K562 (cell line): ENCODE measurements around the gene FAM83E. TPM values are rescaled to one million over a fixed set of nuclear protein-coding genes. Genes with fewer than 3 reads are reported as not detected.

Source experiments
- BMI1 ChIP-seq: fragments of 150-350 bp; IDR thresholded peaks from 2 replicates; pipeline ENCODE4 v1.6.1; 2014; ENCODE audit warnings: low read length
- CBFA2T3 ChIP-seq: fragments of 450-650 bp; IDR thresholded peaks from 2 replicates; pipeline ENCODE4 v1.6.1; 2017
- CHD1 ChIP-seq: fragments of 200-600 bp; sonication (generic); IDR thresholded peaks from one replicate; pipeline ENCODE4 v1.6.1; 2012; ENCODE audit warnings: mild to moderate bottlenecking, moderate library complexity, low read length, inconsistent platforms
- CREB3L1 ChIP-seq: fragments of 450-650 bp; IDR thresholded peaks from 2 replicates; pipeline ENCODE4 v1.6.1; 2014; ENCODE audit warnings: low read depth, mild to moderate bottlenecking, moderate library complexity, borderline replicate concordance
- ELF4 ChIP-seq: fragments of 450-650 bp; formaldehyde crosslinking; IDR thresholded peaks from 2 replicates; pipeline ENCODE4 v1.4.0; 2022; ENCODE audit warnings: missing genetic modification characterization
- FOXA3 ChIP-seq, 2 experiments: fragments of 450-650 bp in 1 of 2; sonication (generic) in 1 of 2; formaldehyde crosslinking; IDR thresholded peaks in 1 of 2; conservative IDR thresholded peaks in 1 of 2; 2 replicates each; pipeline versions ENCODE4 v1.4.0 to v1.8.0; 2020 to 2022; ENCODE audit warnings: mild to moderate bottlenecking in 2 of 2, missing genetic modification reagents in 1 of 2
- GTF2B ChIP-seq: IDR thresholded peaks from 2 replicates; pipeline ENCODE4 v1.6.1; 2011; ENCODE audit not compliant: insufficient read length; ENCODE audit errors: extremely low read depth
- HNRNPH1 ChIP-seq: fragments of 200-400 bp; formaldehyde crosslinking; optimal IDR thresholded peaks from 2 replicates; pipeline ENCODE3; 2017; ENCODE audit warnings: low read depth, mild to moderate bottlenecking, low read length, moderate library complexity
- KDM2B ChIP-seq: fragments of 250-450 bp; sonication (Bioruptor Pico); IDR thresholded peaks from 2 replicates; pipeline ENCODE4 v1.8.0; 2021; ENCODE audit warnings: mild to moderate bottlenecking, moderate library complexity
- MBD2 ChIP-seq: sonication (generic); IDR thresholded peaks from 2 replicates; pipeline ENCODE4 v1.6.1; 2016; ENCODE audit warnings: low read depth, borderline replicate concordance
- MITF ChIP-seq: IDR thresholded peaks from 2 replicates; pipeline ENCODE4 v1.6.1; 2014; ENCODE audit warnings: antibody characterized with exemption
- MTA2 ChIP-seq: fragments of 450-650 bp; IDR thresholded peaks from 2 replicates; pipeline ENCODE4 v1.6.1; 2016; ENCODE audit warnings: low read depth
- NCOA1 ChIP-seq: fragments of 450-650 bp; IDR thresholded peaks from 2 replicates; pipeline ENCODE4 v1.6.1; 2016; ENCODE audit warnings: low read depth
- PHF21A ChIP-seq: fragments of 450-650 bp; IDR thresholded peaks from 2 replicates; pipeline ENCODE4 v1.6.1; 2017; ENCODE audit warnings: low read depth, borderline replicate concordance
- PML ChIP-seq: IDR thresholded peaks from 2 replicates; pipeline ENCODE4 v1.6.1; 2012; ENCODE audit warnings: low read length, inconsistent platforms
- RBM15 ChIP-seq: fragments of 200-400 bp; formaldehyde crosslinking; IDR thresholded peaks from 2 replicates; pipeline ENCODE4 v1.6.1; 2018; ENCODE audit warnings: mild to moderate bottlenecking, low read length, moderate library complexity; ENCODE audit not compliant: insufficient read depth
- SIX5 ChIP-seq, 2 experiments: IDR thresholded peaks; 2 replicates each; pipeline ENCODE4 v1.6.1; 2011; ENCODE audit warnings: low read length in 2 of 2, borderline replicate concordance in 1 of 2, low read depth in 1 of 2, mild to moderate bottlenecking in 1 of 2, moderate library complexity in 1 of 2; ENCODE audit not compliant: insufficient read depth in 1 of 2
- SNIP1 ChIP-seq: fragments of 450-650 bp; IDR thresholded peaks from 2 replicates; pipeline ENCODE4 v1.7.1; 2017; ENCODE audit warnings: low read depth, mild to moderate bottlenecking
- STAT5B ChIP-seq: fragments of 250-450 bp; sonication (Bioruptor Pico); IDR thresholded peaks from 2 replicates; pipeline ENCODE4 v1.8.0; 2021; ENCODE audit warnings: mild to moderate bottlenecking, inconsistent platforms
- TFAP4 ChIP-seq: sonication (generic); formaldehyde crosslinking; IDR thresholded peaks from 2 replicates; pipeline ENCODE4 v1.8.0; 2022; ENCODE audit warnings: missing genetic modification reagents, mild to moderate bottlenecking, moderate library complexity, borderline replicate concordance
- THAP7 ChIP-seq: fragments of 250-450 bp; sonication (Bioruptor Pico); IDR thresholded peaks from 2 replicates; pipeline ENCODE4 v1.5.0; 2021
- TSC22D4 ChIP-seq: fragments of 450-650 bp; IDR thresholded peaks from 2 replicates; pipeline ENCODE4 v1.6.1; 2016; ENCODE audit warnings: missing genetic modification characterization, missing biosample characterization, control low read depth
- ZNF174 ChIP-seq: fragments of 250-450 bp; sonication (Bioruptor Pico); IDR thresholded peaks from 2 replicates; pipeline ENCODE4 v1.4.0; 2020; ENCODE audit warnings: mild to moderate bottlenecking
- ZNF408 ChIP-seq: fragments of 250-450 bp; sonication (Bioruptor Pico); IDR thresholded peaks from 2 replicates; pipeline ENCODE4 v1.4.0; 2020; ENCODE audit warnings: low read depth, mild to moderate bottlenecking, moderate library complexity
- polyA plus RNA-seq, 8 experiments: library from polyadenylated mRNA; depleted of rRNA in 4 of 8; stranded (reverse) in 5 of 8; unstranded in 3 of 8; fragments of >200 nt; fragmentation: Nextera tagmentation in 2 of 8; fragmentation: Illumina TruSeq in 1 of 8; extraction: Ambion mirVana in 2 of 8; extraction: Trizol in 1 of 8; gene quantifications; 2 replicates each; pipeline versions ENCODE4 v1.2.1 to v1.2.3, GENCODE V29; 2011 to 2014; ENCODE audit warnings: inconsistent platforms in 1 of 8, missing spikeins in 1 of 8
- total RNA-seq, 7 experiments: library from RNA; depleted of rRNA in 6 of 7; stranded (reverse); fragments of >200 nt in 6 of 7; fragmentation: Illumina TruSeq in 2 of 7; extraction: Trizol in 2 of 7; gene quantifications; 2 replicates each; pipeline versions ENCODE4 v1.2.1 to v1.2.3, GENCODE V29; 2011 to 2021; ENCODE audit warnings: low replicate concordance in 1 of 7

Gene FAM83E
- total and polyA plus RNA-seq, 9 of the 15 experiments (the other 6 are each of a cell fraction or from before 2014, with no cell fraction given) = 0.15 to 0.87 (median 0.29) TPM; not detected in 4

- TF ChIP-seq BMI1 (no peak), SIX5 (IDR thresholded peaks at IDR 0.05; ENCODE audit: borderline replicate concordance in 1 of 2, insufficient read depth in 1 of 2, low read depth in 1 of 2, low read length in 2 of 2) (no peak), MBD2 (no peak), PHF21A (no peak), ELF4 (CRISPR knock-in tag) (peak; percentile 63; the same call in 1 of the 2 replicates), KDM2B (CRISPR knock-in tag) (no peak), THAP7 (CRISPR knock-in tag) (no peak), NCOA1 (peak; percentile 93), CREB3L1 (no peak), CBFA2T3 (peak; percentile 34), SNIP1 (no peak), TSC22D4 (tag) (no peak), FOXA3 (CRISPR knock-in tag; conservative IDR thresholded peaks at IDR 0.05 in 1 of 2, IDR thresholded peaks at IDR 0.05 in 1 of 2) (no peak), ZNF174 (CRISPR knock-in tag) (no peak), CHD1 (no peak), HNRNPH1 (no peak), PML (peak; percentile 16; the same call in 1 of the 2 replicates), STAT5B (CRISPR knock-in tag) (no peak), GTF2B (no peak), TFAP4 (CRISPR knock-in tag) (peak; percentile 78), MITF (peak; percentile 84), MTA2 (no peak), RBM15 (no peak), ZNF408 (CRISPR knock-in tag) (no peak)
Measured at GRCh38 chr19:48634424-48635262, 19.8 kb upstream of the FAM83E start (continued).
